A549 (cell line): ENCODE measurements around the gene MRPL19. TPM values are rescaled to one million over a fixed set of nuclear protein-coding genes. Genes with fewer than 3 reads are reported as not detected.
"Not testable (repeated sequence)": the region's sequence is repeated elsewhere in the genome, so short reads cannot be mapped to it uniquely, and the experiment has no call there.

Experiments
- ATAC-seq, 2 experiments: fragments of 200-7000 bp in 1 of 2; fragments of >200 bp in 1 of 2; cut with Nextera tagmentation in 1 of 2; cut with Tn5 transposase in 1 of 2; 3 replicates each; pipeline versions ENCODE4 v1.8.0 to v1.9.1; 2018 to 2020; ENCODE audit warnings: mild to moderate bottlenecking in 1 of 2, moderate library complexity in 1 of 2
- CTCF ChIA-PET: fragments of 300-600 bp; sonication (Branson Sonifier 250); formaldehyde crosslinking; extraction: SDS; loops from one replicate; lab custom pipeline; 2021; ENCODE audit warnings: antibody characterized with exemption, inconsistent platforms; lab: Yijun Ruan, JAX
- POLR2A ChIA-PET: fragments of 350-600 bp; formaldehyde crosslinking; extraction: SDS; loops from one replicate; lab custom pipeline; 2021; ENCODE audit warnings: antibody characterized with exemption, inconsistent platforms; lab: Yijun Ruan, JAX
- DNase-seq, 2 experiments: peaks; one replicate each; pipeline versions ENCODE4 v3.0.0 to v3.0.0-alpha.2; 2011 to 2016; ENCODE audit warnings: low read depth in 1 of 2, low spot score in 1 of 2
- FAIRE-seq: peaks from 2 replicates; lab custom pipeline; 2011; peaks lifted over from hg19 to GRCh38; lab: Jason Lieb, UNC
- H3K27ac ChIP-seq, 2 experiments: fragments of >200 bp; sonication (Bioruptor Twin); formaldehyde crosslinking; 3 replicates each; pipeline ENCODE4 v1.5.1; 2016 to 2017
- H3K4me1 ChIP-seq: fragments of >200 bp; sonication (Bioruptor Twin); formaldehyde crosslinking; 3 replicates; pipeline ENCODE4 v1.6.1; 2016
- H3K4me2 ChIP-seq: fragments of >200 bp; sonication (Bioruptor Twin); formaldehyde crosslinking; 3 replicates; pipeline ENCODE4 v1.6.1; 2016
- H3K4me3 ChIP-seq: fragments of >200 bp; sonication (Bioruptor Twin); formaldehyde crosslinking; 3 replicates; pipeline ENCODE4 v1.5.1; 2016
- H3K9me3 ChIP-seq: fragments of >200 bp; sonication (Bioruptor Twin); formaldehyde crosslinking; 3 replicates; pipeline ENCODE4 v1.6.1; 2016
- CBX2 ChIP-seq: fragments of 200-600 bp; sonication (generic); IDR thresholded peaks from 2 replicates; pipeline ENCODE4 v1.6.1; 2016; ENCODE audit warnings: low read depth, mild to moderate bottlenecking, borderline replicate concordance
- CHD4 ChIP-seq: fragments of 200-600 bp; sonication (generic); IDR thresholded peaks from 2 replicates; pipeline ENCODE4 v1.6.1; 2016; ENCODE audit warnings: antibody characterized with exemption, mild to moderate bottlenecking, borderline replicate concordance
- CTCF ChIP-seq: fragments of >200 bp; sonication (Bioruptor Twin); formaldehyde crosslinking; IDR thresholded peaks from 3 replicates; pipeline ENCODE4 v1.5.1; 2016
- E2F6 ChIP-seq: IDR thresholded peaks from 2 replicates; pipeline ENCODE4 v1.6.1; 2012; ENCODE audit warnings: low read depth, borderline replicate concordance
- EHF ChIP-seq: fragments of 250-450 bp; sonication (Bioruptor Pico); IDR thresholded peaks from 2 replicates; pipeline ENCODE4 v1.5.0; 2020; ENCODE audit warnings: mild to moderate bottlenecking
- ELK1 ChIP-seq: fragments of 150-350 bp; IDR thresholded peaks from 2 replicates; pipeline ENCODE4 v1.6.1; 2014; ENCODE audit warnings: low read depth, mild to moderate bottlenecking, low read length
- ESRRA ChIP-seq: fragments of 150-350 bp; IDR thresholded peaks from 2 replicates; pipeline ENCODE4 v1.6.1; 2014; ENCODE audit warnings: mild to moderate bottlenecking, low read length, borderline replicate concordance
- FOSL2 ChIP-seq, 2 experiments: fragments of 450-650 bp in 1 of 2; fragments of >200 bp in 1 of 2; sonication (Bioruptor Twin) in 1 of 2; formaldehyde crosslinking; IDR thresholded peaks; 2 replicates each; pipeline versions ENCODE4 v1.5.0 to v1.6.1; 2016 to 2020; ENCODE audit warnings: mild to moderate bottlenecking in 1 of 2, moderate library complexity in 1 of 2
- GATA3 ChIP-seq: IDR thresholded peaks from 2 replicates; pipeline ENCODE4 v1.6.1; 2012; ENCODE audit warnings: borderline replicate concordance
- HEYL ChIP-seq: fragments of 250-450 bp; sonication (Bioruptor Pico); IDR thresholded peaks from 2 replicates; pipeline ENCODE4 v1.8.0; 2021; ENCODE audit warnings: mild to moderate bottlenecking, moderate library complexity
- HOXA7 ChIP-seq: fragments of 250-450 bp; sonication (Bioruptor Pico); IDR thresholded peaks from 2 replicates; pipeline ENCODE4 v1.5.0; 2020; ENCODE audit warnings: mild to moderate bottlenecking, moderate library complexity
- JUN ChIP-seq, 2 experiments: fragments of >200 bp; sonication (Bioruptor Twin); formaldehyde crosslinking; IDR thresholded peaks; 2 replicates in 1 of 2; 3 replicates in 1 of 2; pipeline ENCODE4 v1.6.1; 2016 to 2017
- MAX ChIP-seq: IDR thresholded peaks from 2 replicates; pipeline ENCODE4 v1.6.1; 2012
- MAZ ChIP-seq: fragments of 150-350 bp; IDR thresholded peaks from 2 replicates; pipeline ENCODE4 v1.6.1; 2014; ENCODE audit warnings: antibody characterized with exemption, low read depth, low read length, borderline replicate concordance
- PHF8 ChIP-seq: fragments of 200-600 bp; sonication (generic); IDR thresholded peaks from 2 replicates; pipeline ENCODE4 v1.6.1; 2016; ENCODE audit warnings: low read depth, mild to moderate bottlenecking, antibody characterized with exemption, moderate library complexity, borderline replicate concordance
- REST ChIP-seq: fragments of 200-600 bp; sonication (generic); IDR thresholded peaks from 2 replicates; pipeline ENCODE4 v1.6.1; 2016; ENCODE audit warnings: antibody characterized with exemption, mild to moderate bottlenecking, moderate library complexity
- RFX5 ChIP-seq: fragments of 450-650 bp; IDR thresholded peaks from 2 replicates; pipeline ENCODE4 v1.7.1; 2014; ENCODE audit warnings: antibody characterized with exemption, mild to moderate bottlenecking, moderate library complexity
- RNF2 ChIP-seq: fragments of 200-600 bp; sonication (generic); IDR thresholded peaks from 2 replicates; pipeline ENCODE4 v1.6.1; 2016; ENCODE audit warnings: low read depth, mild to moderate bottlenecking, antibody characterized with exemption, moderate library complexity, borderline replicate concordance
- SMC3 ChIP-seq: fragments of >200 bp; sonication (Bioruptor Twin); formaldehyde crosslinking; IDR thresholded peaks from 3 replicates; pipeline ENCODE4 v1.6.1; 2018; ENCODE audit warnings: inconsistent platforms
- ZFP36 ChIP-seq: fragments of 450-650 bp; IDR thresholded peaks from 2 replicates; pipeline ENCODE4 v1.6.1; 2014; ENCODE audit warnings: borderline replicate concordance; ENCODE audit not compliant: partially characterized antibody
- ZSCAN20 ChIP-seq: fragments of 250-450 bp; sonication (Bioruptor Pico); IDR thresholded peaks from 2 replicates; pipeline ENCODE4 v1.8.0; 2022; ENCODE audit warnings: mild to moderate bottlenecking, moderate library complexity
- WGBS: methylation state at CpG from one replicate; pipeline ENCODE4 v1.1.6; 2017; ENCODE audit errors: missing lambda C conversion rate; 5-methylcytosine and 5-hydroxymethylcytosine counted together
- polyA plus RNA-seq, 4 experiments: library from polyadenylated mRNA; depleted of rRNA in 3 of 4; stranded (reverse); fragments of >200 nt; fragmentation: RNase III in 1 of 4; extraction: RNeasy Plus Mini Kit Qiagen cat#74134 plus additional on column Dnase treatment in 1 of 4; gene quantifications; 2 replicates in 3 of 4; 3 replicates in 1 of 4; pipeline ENCODE4 v1.2.3, GENCODE V29; 2011 to 2017

The MRPL19 gene
- polyA plus RNA-seq, 2 of the 4 experiments (the other 2 are of a cell fraction): 70.5 to 147 TPM

GRCh38 chr2:75710577-75711253 is 64.1 kb downstream of the MRPL19 start, which contains the start of gene GCFC2 (continued):
- TF ChIP-seq REST: no peak; the same call in 1 of the 2 replicates
- no peak for TF ChIP-seq ZFP36
- peak; percentile 42 for TF ChIP-seq CTCF
- no peak for TF ChIP-seq MAZ
- TF ChIP-seq SMC3: 0 out of 3 replicates have a peak, but pooled peaks have one; percentile 14
- TF ChIP-seq HEYL: no peak
- TF ChIP-seq ESRRA: no peak
- TF ChIP-seq GATA3: no peak
- peak; percentile 99 for TF ChIP-seq PHF8
- peak; percentile 90 to 96 for TF ChIP-seq JUN (IDR thresholded peaks at IDR 0.05)
- TF ChIP-seq CBX2: no peak
- TF ChIP-seq ELK1: no peak
- no peak for TF ChIP-seq RNF2
- no peak for TF ChIP-seq HOXA7
- no peak for TF ChIP-seq ZSCAN20 (CRISPR knock-in tag)
- no peak for TF ChIP-seq FOSL2 (IDR thresholded peaks at IDR 0.05)
- TF ChIP-seq FOSL2 (CRISPR knock-in tag; IDR thresholded peaks at IDR 0.05): no peak; the same call in 1 of the 2 replicates
- peak; percentile 98 for TF ChIP-seq MAX
- TF ChIP-seq RFX5: no peak
- TF ChIP-seq E2F6: peak; percentile 96
- TF ChIP-seq EHF (CRISPR knock-in tag): no peak
- TF ChIP-seq CHD4: no peak
- TF ChIP-seq, all 56 proteins: peak for 16

- not testable (repeated sequence) for FAIRE-seq, H3K9me3 ChIP-seq, ATAC-seq, H3K4me3 ChIP-seq, DNase-seq
- Histone ChIP-seq H3K27ac (peak overlapping the region; percentile 86 to 95; a peak in 5 of 6 replicates), H3K4me1 (peaks cover 18% of the 10 kb centered on the region), H3K4me2 (peak overlapping the region; percentile 83)
- CTCF ChIA-PET: interaction anchor here (1.4 to 1.8 kb wide), 3 partner anchors 9 to 71 kb away, joined by 5 to 8 read pairs (median 5); no protein-coding TSS in a partner anchor
- 90% methylated on average over 15 of the region's 31 CpGs for WGBS
- POLR2A ChIA-PET: interaction anchor here (2.5 kb wide), 1 partner anchor 70 kb away, joined by 9 read pairs; no protein-coding TSS in a partner anchor
Measured at GRCh38 chr2:75711590-75711989, 65.0 kb downstream of the MRPL19 start.
